DOHH2 (cell line): ENCODE measurements around the gene TRIM54.

ENCODE experiments used
- EZH2phosphoT487 ChIP-seq: fragments of 200-600 bp; sonication (generic); IDR thresholded peaks from 2 replicates; pipeline ENCODE4 v1.6.1; 2017; ENCODE audit warnings: borderline replicate concordance, mild to moderate bottlenecking, antibody characterized with exemption, low read length, moderate library complexity, mixed read lengths
- TF ChIP-seq, protein P1 (sequence below): fragments of 200-600 bp; sonication (generic); IDR thresholded peaks from one replicate; pipeline ENCODE4 v1.5.1; 2014; ENCODE audit warnings: antibody characterized with exemption, mild to moderate bottlenecking, low read depth, low read length; ENCODE audit not compliant: poor library complexity, severe bottlenecking

- TF ChIP-seq, protein P1, sequence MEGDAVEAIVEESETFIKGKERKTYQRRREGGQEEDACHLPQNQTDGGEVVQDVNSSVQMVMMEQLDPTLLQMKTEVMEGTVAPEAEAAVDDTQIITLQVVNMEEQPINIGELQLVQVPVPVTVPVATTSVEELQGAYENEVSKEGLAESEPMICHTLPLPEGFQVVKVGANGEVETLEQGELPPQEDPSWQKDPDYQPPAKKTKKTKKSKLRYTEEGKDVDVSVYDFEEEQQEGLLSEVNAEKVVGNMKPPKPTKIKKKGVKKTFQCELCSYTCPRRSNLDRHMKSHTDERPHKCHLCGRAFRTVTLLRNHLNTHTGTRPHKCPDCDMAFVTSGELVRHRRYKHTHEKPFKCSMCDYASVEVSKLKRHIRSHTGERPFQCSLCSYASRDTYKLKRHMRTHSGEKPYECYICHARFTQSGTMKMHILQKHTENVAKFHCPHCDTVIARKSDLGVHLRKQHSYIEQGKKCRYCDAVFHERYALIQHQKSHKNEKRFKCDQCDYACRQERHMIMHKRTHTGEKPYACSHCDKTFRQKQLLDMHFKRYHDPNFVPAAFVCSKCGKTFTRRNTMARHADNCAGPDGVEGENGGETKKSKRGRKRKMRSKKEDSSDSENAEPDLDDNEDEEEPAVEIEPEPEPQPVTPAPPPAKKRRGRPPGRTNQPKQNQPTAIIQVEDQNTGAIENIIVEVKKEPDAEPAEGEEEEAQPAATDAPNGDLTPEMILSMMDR: no peak
- no peak for TF ChIP-seq EZH2phosphoT487
Measured at GRCh38 chr2:27290549-27290948, 8.3 kb downstream of the TRIM54 start.
